HG02610 (cell line): Measurements from ENCODE around the gene REV3L.

Source experiments
- ATAC-seq: cut with Tn5 transposase; IDR thresholded peaks from one replicate; pipeline ENCODE4 v1.9.1; 2021; ENCODE audit warnings: mild to moderate bottlenecking, moderate library complexity; ENCODE audit not compliant: unreplicated experiment

REV3L gene

GRCh38 chr6:111470991-111471390 lies 12.0 kb downstream of the REV3L start:
- no peak for ATAC-seq

- no peak for ATAC-seq
Observed at GRCh38 chr6:111469543-111469942, 13.5 kb downstream of the REV3L start.

- ATAC-seq = no peak
Observed at GRCh38 chr6:111468329-111469012, 14.5 kb downstream of the REV3L start.

- no peak for ATAC-seq
Observed at GRCh38 chr6:111464184-111464583, 18.8 kb downstream of the REV3L start.

- ATAC-seq = no peak
Observed at GRCh38 chr6:111462770-111463391, 20.1 kb downstream of the REV3L start.

GRCh38 chr6:111461860-111462259 lies 21.2 kb downstream of the REV3L start:
- ATAC-seq = no peak

DNA sequence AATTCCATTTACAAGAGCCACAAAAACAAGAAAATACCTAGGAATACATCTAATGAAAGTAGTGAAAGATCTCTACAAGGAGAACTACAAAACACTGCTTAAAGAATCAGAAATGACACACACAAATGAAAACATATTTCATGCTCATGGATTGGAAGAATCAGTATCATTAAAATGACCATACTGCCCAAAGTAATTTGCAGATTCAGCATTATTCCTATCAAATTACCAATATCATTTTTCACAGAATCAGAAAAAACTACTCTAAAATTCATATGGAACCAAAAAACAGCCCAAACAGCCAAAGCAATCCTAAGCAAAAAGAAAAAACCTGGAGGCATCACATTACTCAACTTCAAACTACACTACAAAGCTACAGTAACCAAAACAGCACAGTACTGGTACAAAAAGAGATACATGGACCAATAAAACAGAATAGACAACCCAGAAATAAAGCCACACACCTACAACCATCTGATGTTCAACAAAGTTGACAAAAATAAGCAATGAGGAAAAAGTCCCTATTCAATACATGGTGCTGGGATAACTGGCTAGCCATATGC lies 24.3 kb downstream of the REV3L start:
- ATAC-seq = no peak

GRCh38 chr6:111456208-111456607 lies 26.8 kb downstream of the REV3L start:
- ATAC-seq = no peak

GRCh38 chr6:111450636-111451035 lies 32.4 kb downstream of the REV3L start:
- no peak for ATAC-seq

DNA sequence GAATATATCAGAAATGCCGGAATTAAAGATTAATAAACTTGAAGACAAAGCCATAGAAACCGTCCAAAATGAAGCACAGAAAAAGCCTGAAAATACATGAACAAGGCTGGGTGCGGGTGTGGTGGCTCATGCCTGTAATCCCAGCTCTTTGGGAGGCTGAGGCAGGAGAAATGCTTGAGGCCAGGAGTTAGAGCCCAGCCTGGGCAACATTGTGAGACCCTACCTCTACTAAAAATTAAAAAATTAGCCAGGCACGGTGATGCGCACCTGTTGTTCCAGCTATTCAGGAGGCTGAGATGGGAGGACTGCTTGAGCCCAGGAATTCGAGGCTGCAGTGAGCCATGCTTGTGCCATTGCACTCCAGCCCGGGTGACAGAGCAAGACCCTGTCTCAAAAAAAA lies 32.9 kb downstream of the REV3L start:
- ATAC-seq = no peak

- no peak for ATAC-seq
Observed at GRCh38 chr6:111449129-111449528, 33.9 kb downstream of the REV3L start.

GRCh38 chr6:111447051-111447450 lies 36.0 kb downstream of the REV3L start:
- ATAC-seq = no peak

DNA sequence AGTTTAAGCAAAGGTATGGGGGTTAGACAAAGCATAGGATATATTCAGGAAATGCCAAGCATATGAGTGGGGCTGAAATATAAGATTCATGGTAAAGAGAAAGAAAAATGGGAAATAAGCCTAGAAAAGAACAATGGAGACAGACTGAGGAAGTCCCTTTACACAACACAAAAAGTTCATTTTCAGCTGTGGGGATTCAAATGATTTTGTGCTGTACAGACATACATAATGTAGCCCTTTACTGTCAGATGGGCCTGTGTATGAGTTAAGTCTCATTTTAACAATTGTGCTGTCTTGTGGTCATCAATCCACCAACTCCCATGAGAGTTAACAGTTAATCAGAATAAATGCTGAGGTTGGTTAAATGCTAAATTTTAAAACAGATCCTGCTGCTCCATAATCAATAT lies 37.2 kb downstream of the REV3L start:
- no peak for ATAC-seq

DNA sequence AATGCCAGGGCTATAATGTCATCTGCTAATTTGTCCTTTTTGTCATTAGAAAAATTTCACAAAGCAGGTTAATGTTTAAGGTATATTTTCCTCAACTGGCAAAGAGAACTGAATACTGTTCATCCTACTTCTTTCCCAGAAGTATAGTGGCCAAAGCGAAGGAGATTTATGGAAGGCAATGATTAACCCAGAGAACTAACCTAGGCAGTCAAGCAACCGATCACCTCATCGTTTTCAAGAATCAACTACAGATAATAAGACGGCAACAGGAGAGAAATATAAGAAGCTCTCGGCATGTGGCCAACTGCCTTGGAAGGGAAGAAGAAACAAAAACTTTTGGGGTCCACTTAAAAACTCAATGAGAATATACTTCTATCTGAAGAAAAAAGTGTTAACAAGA lies 38.2 kb downstream of the REV3L start:
- ATAC-seq = no peak

- no peak for ATAC-seq
Observed at GRCh38 chr6:111441678-111442243, 41.3 kb downstream of the REV3L start.

- no peak for ATAC-seq
Observed at GRCh38 chr6:111439171-111439570, 43.8 kb downstream of the REV3L start.

GRCh38 chr6:111437573-111437972 lies 45.4 kb downstream of the REV3L start:
- no peak for ATAC-seq

DNA sequence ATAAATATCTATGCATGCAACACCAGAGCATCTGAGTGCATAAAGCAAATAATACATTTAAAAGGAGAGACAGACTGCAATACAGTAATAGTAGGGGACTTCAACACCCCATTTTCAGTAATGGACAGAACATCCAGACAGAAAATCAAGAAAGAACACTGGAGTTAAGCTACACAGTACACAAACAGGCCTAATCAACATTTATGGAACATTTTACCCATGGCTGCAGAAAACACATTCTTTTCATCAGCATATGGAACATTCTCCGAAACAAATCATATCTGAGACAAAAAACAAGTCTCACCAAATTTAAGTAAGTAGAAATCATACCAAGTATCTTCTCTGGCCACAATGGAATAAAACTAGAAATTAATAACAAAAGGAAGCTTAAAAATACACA lies 50.5 kb downstream of the REV3L start:
- no peak for ATAC-seq

DNA sequence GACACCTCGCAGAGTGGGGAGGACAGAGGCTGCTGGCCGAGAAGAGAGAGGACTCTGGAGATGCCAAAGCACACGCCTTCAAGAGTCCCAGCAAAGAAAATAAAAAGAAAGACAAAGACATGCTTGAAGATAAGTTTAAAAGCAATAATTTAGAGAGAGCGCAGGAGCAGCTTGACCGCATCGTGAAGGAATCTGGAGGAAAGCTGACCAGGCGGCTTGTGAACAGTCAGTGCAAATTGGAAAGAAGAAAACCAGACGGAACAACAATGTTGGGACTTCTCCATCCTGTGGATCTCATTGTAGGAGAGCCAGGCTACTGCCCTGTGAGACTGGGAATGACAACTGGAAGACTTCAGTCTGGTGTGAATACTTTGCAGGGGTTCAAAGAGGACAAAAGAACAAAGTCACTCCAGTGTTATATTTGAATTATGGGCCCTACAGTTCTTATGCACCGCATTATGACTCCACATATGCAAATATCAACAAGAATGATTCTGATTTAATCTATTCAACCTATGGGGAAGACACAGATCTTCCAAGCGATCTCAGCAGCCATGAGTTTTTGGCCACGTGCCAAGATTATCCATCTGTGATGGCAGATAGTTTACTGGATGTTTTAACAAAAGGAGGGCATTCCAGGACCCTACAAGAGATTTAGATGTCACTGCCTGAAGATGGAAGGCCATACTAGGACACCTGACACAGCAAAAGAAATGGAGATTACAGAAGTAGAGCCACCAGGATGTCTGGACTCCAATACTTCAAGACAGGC lies 52.2 kb downstream of the REV3L start:
- ATAC-seq = no peak

- ATAC-seq = no peak
Observed at GRCh38 chr6:111429571-111429970, 53.4 kb downstream of the REV3L start.

DNA sequence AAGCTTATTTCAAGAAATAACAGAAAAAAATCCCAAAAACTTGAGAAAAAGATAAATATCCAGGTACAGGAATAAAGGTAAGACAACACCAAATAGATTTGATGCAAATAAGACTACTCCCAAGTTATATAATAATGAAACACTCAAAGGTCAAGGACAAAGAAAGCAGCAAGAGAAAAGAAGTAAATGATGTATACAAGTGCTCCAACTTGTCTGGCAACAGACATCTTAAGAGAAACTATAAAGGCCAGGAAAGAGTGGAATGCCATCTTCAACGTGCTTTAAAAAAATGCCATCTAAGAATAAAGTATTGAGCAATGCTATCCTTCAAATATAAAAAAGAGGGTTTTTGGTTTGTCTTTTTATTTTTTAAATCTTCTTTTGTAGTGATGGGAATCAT lies 54.2 kb downstream of the REV3L start:
- no peak for ATAC-seq
